Measurements from ENCODE around the gene ZNF764. TPM values are rescaled to one million over a fixed set of nuclear protein-coding genes. Genes with fewer than 3 reads are reported as not detected.

The ZNF764 gene
- total RNA-seq, 1 experiment from 2014 or later, result 15.2 TPM

GRCh38 chr16:30562021-30562420 is 3.8 kb upstream of the ZNF764 start:
- ChIA-PET CTCF (no interaction called here), POLR2A (ENCODE audit: low non-redundant PET) (no interaction called here)
- intact Hi-C loops (cut with micrococcal nuclease; ENCODE audit: unreplicated experiment), result no loop called here
- TF ChIP-seq, protein P1, sequence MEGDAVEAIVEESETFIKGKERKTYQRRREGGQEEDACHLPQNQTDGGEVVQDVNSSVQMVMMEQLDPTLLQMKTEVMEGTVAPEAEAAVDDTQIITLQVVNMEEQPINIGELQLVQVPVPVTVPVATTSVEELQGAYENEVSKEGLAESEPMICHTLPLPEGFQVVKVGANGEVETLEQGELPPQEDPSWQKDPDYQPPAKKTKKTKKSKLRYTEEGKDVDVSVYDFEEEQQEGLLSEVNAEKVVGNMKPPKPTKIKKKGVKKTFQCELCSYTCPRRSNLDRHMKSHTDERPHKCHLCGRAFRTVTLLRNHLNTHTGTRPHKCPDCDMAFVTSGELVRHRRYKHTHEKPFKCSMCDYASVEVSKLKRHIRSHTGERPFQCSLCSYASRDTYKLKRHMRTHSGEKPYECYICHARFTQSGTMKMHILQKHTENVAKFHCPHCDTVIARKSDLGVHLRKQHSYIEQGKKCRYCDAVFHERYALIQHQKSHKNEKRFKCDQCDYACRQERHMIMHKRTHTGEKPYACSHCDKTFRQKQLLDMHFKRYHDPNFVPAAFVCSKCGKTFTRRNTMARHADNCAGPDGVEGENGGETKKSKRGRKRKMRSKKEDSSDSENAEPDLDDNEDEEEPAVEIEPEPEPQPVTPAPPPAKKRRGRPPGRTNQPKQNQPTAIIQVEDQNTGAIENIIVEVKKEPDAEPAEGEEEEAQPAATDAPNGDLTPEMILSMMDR (conservative IDR thresholded peaks at IDR 0.05; ENCODE audit: low read depth, low read length), result no peak
- TF ChIP-seq EZH2 (IDR thresholded peaks at IDR 0.05; ENCODE audit: borderline replicate concordance, low read depth, low read length, poor library complexity, severe bottlenecking), result no peak
- Histone ChIP-seq H3K27ac (ENCODE audit: low read depth, low read length, poor library complexity, severe bottlenecking) (no peak overlapping the region), H3K4me3 (ENCODE audit: low read depth, low read length, poor library complexity, severe bottlenecking) (no peak overlapping the region), H3K4me1 (ENCODE audit: insufficient read depth, low read length, poor library complexity, severe bottlenecking) (no peaks in the 10 kb centered on the region), H3K9me3 (ENCODE audit: low read depth, low read length, poor library complexity, severe bottlenecking) (no peaks in the 10 kb centered on the region), H3K27me3 (replicated peaks; ENCODE audit: insufficient read depth, low read depth, low read length, poor library complexity) (no peaks in the 10 kb centered on the region), H3K36me3 (ENCODE audit: insufficient read depth, low read length, poor library complexity, severe bottlenecking) (no peaks in the 10 kb centered on the region)
- BruUV-seq (replicated peaks), result no TSS peak
- no peak for DNase-seq (ENCODE audit: low spot score)

DNA sequence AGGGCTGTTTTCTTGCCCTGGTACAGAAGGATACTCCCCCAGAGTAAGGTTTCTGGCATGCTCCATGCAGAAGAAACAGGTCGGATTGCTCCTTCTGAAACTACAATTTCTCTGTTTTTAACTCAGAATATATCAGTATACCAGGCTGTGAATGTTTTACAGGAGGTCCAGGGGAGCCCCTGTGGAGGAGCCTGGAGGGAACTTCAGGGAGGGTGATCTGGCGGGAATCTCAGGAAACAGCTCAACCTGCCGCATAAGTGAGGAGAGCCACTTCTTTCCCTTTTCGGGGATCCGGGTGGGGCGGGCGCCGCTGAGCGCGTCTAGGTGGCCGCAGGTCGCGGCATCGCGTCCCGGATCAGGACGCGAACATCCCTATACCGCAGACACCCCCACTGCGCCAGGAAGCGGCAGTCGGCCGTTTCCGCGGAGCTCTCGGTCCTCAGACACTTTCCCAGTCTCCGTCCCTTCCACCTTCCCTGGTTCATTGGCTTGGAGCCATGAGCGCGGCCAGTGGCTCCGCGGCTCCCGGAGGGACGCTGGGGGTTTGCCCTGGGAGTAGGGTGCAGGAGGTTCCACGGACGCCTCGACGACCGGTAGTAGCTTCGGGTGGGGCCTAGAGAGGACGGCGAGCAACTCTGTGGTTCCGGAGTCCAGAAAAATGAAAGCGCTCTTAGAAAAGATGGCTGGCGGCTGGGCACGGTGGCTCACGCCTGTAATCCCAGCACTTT is 3.1 kb upstream of the ZNF764 start:
- DNase-seq (ENCODE audit: low spot score), result no peak
- no peak for TF ChIP-seq EZH2 (IDR thresholded peaks at IDR 0.05; ENCODE audit: borderline replicate concordance, low read depth, low read length, poor library complexity, severe bottlenecking)
- TF ChIP-seq, protein P1 (conservative IDR thresholded peaks at IDR 0.05; ENCODE audit: low read depth, low read length), result no peak
- CTCF ChIA-PET, result interaction anchor here (1.0 kb wide), 1 partner anchor 132 kb away, joined by 5 read pairs; the partner anchor contains the start of gene DCTPP1

DNA sequence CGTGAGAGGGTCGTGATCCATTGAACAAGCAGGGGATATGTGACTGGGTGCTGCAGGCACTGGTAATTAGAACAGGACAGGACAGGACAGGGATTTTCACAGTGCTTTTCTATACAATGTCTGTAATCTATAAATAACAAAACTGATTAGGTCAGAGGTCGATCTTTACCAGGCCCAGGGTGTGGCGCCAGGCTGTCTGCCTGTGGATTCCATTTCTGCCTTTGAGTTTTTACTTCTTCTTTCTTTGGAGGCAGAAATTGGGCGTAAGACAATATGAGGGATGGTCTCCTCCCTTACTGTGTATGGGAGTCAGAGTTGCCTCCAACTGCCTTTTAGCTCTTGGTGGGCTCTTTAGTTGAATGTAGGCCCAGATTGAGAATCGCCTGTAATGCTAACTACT is 1.5 kb upstream of the ZNF764 start:
- Histone ChIP-seq H3K27ac (ENCODE audit: low read depth, low read length, poor library complexity, severe bottlenecking) (peak overlapping the region; percentile 18), H3K4me3 (ENCODE audit: low read depth, low read length, poor library complexity, severe bottlenecking) (no peak overlapping the region), H3K27me3 (replicated peaks; ENCODE audit: insufficient read depth, low read depth, low read length, poor library complexity) (no peaks in the 10 kb centered on the region), H3K9me3 (ENCODE audit: low read depth, low read length, poor library complexity, severe bottlenecking) (no peaks in the 10 kb centered on the region), H3K4me1 (ENCODE audit: insufficient read depth, low read length, poor library complexity, severe bottlenecking) (no peaks in the 10 kb centered on the region), H3K36me3 (ENCODE audit: insufficient read depth, low read length, poor library complexity, severe bottlenecking) (peaks cover 18% of the 10 kb centered on the region)
- POLR2A ChIA-PET (ENCODE audit: low non-redundant PET), result no interaction called here
- BruUV-seq (replicated peaks), result no TSS peak
- CTCF ChIA-PET, result no interaction called here
- TF ChIP-seq, protein P1 (conservative IDR thresholded peaks at IDR 0.05; ENCODE audit: low read depth, low read length), result no peak
- TF ChIP-seq EZH2 (IDR thresholded peaks at IDR 0.05; ENCODE audit: borderline replicate concordance, low read depth, low read length, poor library complexity, severe bottlenecking), result no peak
- intact Hi-C loops (cut with micrococcal nuclease; ENCODE audit: unreplicated experiment), result no loop called here
- DNase-seq (ENCODE audit: low spot score), result no peak

More for the DNA sequence above, 3.1 kb upstream of the ZNF764 start:
- Histone ChIP-seq H3K9me3 (ENCODE audit: low read depth, low read length, poor library complexity, severe bottlenecking) (no peaks in the 10 kb centered on the region), H3K4me1 (ENCODE audit: insufficient read depth, low read length, poor library complexity, severe bottlenecking) (no peaks in the 10 kb centered on the region), H3K4me3 (ENCODE audit: low read depth, low read length, poor library complexity, severe bottlenecking) (no peak overlapping the region), H3K27ac (ENCODE audit: low read depth, low read length, poor library complexity, severe bottlenecking) (no peak overlapping the region), H3K27me3 (replicated peaks; ENCODE audit: insufficient read depth, low read depth, low read length, poor library complexity) (no peaks in the 10 kb centered on the region), H3K36me3 (ENCODE audit: insufficient read depth, low read length, poor library complexity, severe bottlenecking) (peaks cover 2% of the 10 kb centered on the region)
- POLR2A ChIA-PET (ENCODE audit: low non-redundant PET), result interaction anchor here (0.6 kb wide), 2 partner anchors 33 to 362 kb away, joined by 9 to 15 read pairs; partner anchors contain the start of gene FBXL19
- no TSS peak for BruUV-seq (replicated peaks)
- intact Hi-C loops (cut with micrococcal nuclease; ENCODE audit: unreplicated experiment), result no loop called here
